ENCODE results near the gene SIGLECL1. TPM values are rescaled to one million over a fixed set of nuclear protein-coding genes. Genes with fewer than 3 reads are reported as not detected.

SIGLECL1 gene
- total RNA-seq, 1 experiment from 2014 or later, result not detected

- H3K27ac ChIP-seq, result no peak overlapping the region
- H3K36me3 ChIP-seq, result no peaks in the 10 kb centered on the region
- H3K4me1 ChIP-seq (replicated peaks), result no peaks in the 10 kb centered on the region
- H3K9me3 ChIP-seq (replicated peaks), result no peaks in the 10 kb centered on the region
- peaks cover 4% of the 10 kb centered on the region; the same call in 1 of the 2 replicates for H3K27me3 ChIP-seq (replicated peaks)
- DNase-seq (ENCODE audit: low read depth in 1 of 2, low spot score in 2 of 2), result peak in 1 of 2 experiments; percentile 7
- H3K4me3 ChIP-seq, result no peak overlapping the region
These were observed 8.7 kb downstream of the SIGLECL1 start for GRCh38 chr19:51259348-51260245.

- no peaks in the 10 kb centered on the region for H3K4me1 ChIP-seq (replicated peaks)
- H3K4me3 ChIP-seq, result no peak overlapping the region
- no peak for DNase-seq (ENCODE audit: low read depth in 1 of 2, low spot score in 2 of 2)
- H3K36me3 ChIP-seq, result no peaks in the 10 kb centered on the region
- no peak overlapping the region for H3K27ac ChIP-seq
- H3K27me3 ChIP-seq (replicated peaks), result peaks cover 4% of the 10 kb centered on the region; the same call in 1 of the 2 replicates
- no peaks in the 10 kb centered on the region for H3K9me3 ChIP-seq (replicated peaks)
These were observed 12.9 kb downstream of the SIGLECL1 start for GRCh38 chr19:51263808-51264207.

- DNase-seq (ENCODE audit: low read depth in 1 of 2, low spot score in 2 of 2), result no peak
- Histone ChIP-seq H3K4me1 (replicated peaks) (no peaks in the 10 kb centered on the region), H3K9me3 (replicated peaks) (no peaks in the 10 kb centered on the region), H3K27ac (no peak overlapping the region), H3K27me3 (replicated peaks) (no peaks in the 10 kb centered on the region), H3K4me3 (no peak overlapping the region), H3K36me3 (no peaks in the 10 kb centered on the region)
These were observed 20.2 kb downstream of the SIGLECL1 start for GRCh38 chr19:51271067-51271466.

GRCh38 chr19:51272183-51272810 is 21.4 kb downstream of the SIGLECL1 start:
- no peak overlapping the region for H3K4me3 ChIP-seq

GRCh38 chr19:51274049-51274770 is 23.3 kb downstream of the SIGLECL1 start:
- no peak overlapping the region for H3K27ac ChIP-seq
- DNase-seq (ENCODE audit: low read depth in 1 of 2, low spot score in 2 of 2), result no peak
- no peak overlapping the region for H3K4me3 ChIP-seq
- no peaks in the 10 kb centered on the region for H3K9me3 ChIP-seq (replicated peaks)
- H3K36me3 ChIP-seq, result no peaks in the 10 kb centered on the region
- no peaks in the 10 kb centered on the region for H3K4me1 ChIP-seq (replicated peaks)
- H3K27me3 ChIP-seq (replicated peaks), result no peaks in the 10 kb centered on the region

More at GRCh38 chr19:51272183-51272810, 21.4 kb downstream of the SIGLECL1 start:
- H3K4me1 ChIP-seq (replicated peaks), result no peaks in the 10 kb centered on the region
- H3K27me3 ChIP-seq (replicated peaks), result no peaks in the 10 kb centered on the region
- H3K27ac ChIP-seq, result no peak overlapping the region
- DNase-seq (ENCODE audit: low read depth in 1 of 2, low spot score in 2 of 2), result no peak
- no peaks in the 10 kb centered on the region for H3K9me3 ChIP-seq (replicated peaks)
- H3K36me3 ChIP-seq, result no peaks in the 10 kb centered on the region

GRCh38 chr19:51277112-51277511 is 26.2 kb downstream of the SIGLECL1 start:
- no peak for DNase-seq (ENCODE audit: low read depth in 1 of 2, low spot score in 2 of 2)
- H3K27me3 ChIP-seq (replicated peaks), result no peaks in the 10 kb centered on the region
- H3K36me3 ChIP-seq, result no peaks in the 10 kb centered on the region
- H3K4me3 ChIP-seq, result no peak overlapping the region
- H3K27ac ChIP-seq, result no peak overlapping the region
- no peaks in the 10 kb centered on the region for H3K9me3 ChIP-seq (replicated peaks)
- no peaks in the 10 kb centered on the region for H3K4me1 ChIP-seq (replicated peaks)

GRCh38 chr19:51282335-51282734 is 31.5 kb downstream of the SIGLECL1 start:
- H3K27me3 ChIP-seq (replicated peaks), result 0 out of 2 replicates have a peak, but pooled peaks cover 3% of the 10 kb centered on the region
- no peaks in the 10 kb centered on the region for H3K9me3 ChIP-seq (replicated peaks)
- no peaks in the 10 kb centered on the region for H3K4me1 ChIP-seq (replicated peaks)
- H3K36me3 ChIP-seq, result no peaks in the 10 kb centered on the region
- no peak overlapping the region for H3K27ac ChIP-seq
- DNase-seq (ENCODE audit: low read depth in 1 of 2, low spot score in 2 of 2), result no peak
- H3K4me3 ChIP-seq, result no peak overlapping the region

- Histone ChIP-seq H3K4me3 (no peak overlapping the region), H3K9me3 (replicated peaks) (no peaks in the 10 kb centered on the region), H3K36me3 (no peaks in the 10 kb centered on the region), H3K27me3 (replicated peaks) (0 out of 2 replicates have a peak, but pooled peaks cover 3% of the 10 kb centered on the region), H3K27ac (no peak overlapping the region), H3K4me1 (replicated peaks) (no peaks in the 10 kb centered on the region)
- no peak for DNase-seq (ENCODE audit: low read depth in 1 of 2, low spot score in 2 of 2)
These were observed 34.8 kb downstream of the SIGLECL1 start for GRCh38 chr19:51285682-51286081.

GRCh38 chr19:51289635-51290034 is 38.8 kb downstream of the SIGLECL1 start:
- H3K4me3 ChIP-seq, result no peak overlapping the region
- DNase-seq (ENCODE audit: low read depth in 1 of 2, low spot score in 2 of 2), result no peak
- no peaks in the 10 kb centered on the region for H3K36me3 ChIP-seq
- peaks cover 8% of the 10 kb centered on the region; the same call in 1 of the 2 replicates for H3K27me3 ChIP-seq (replicated peaks)
- no peaks in the 10 kb centered on the region for H3K9me3 ChIP-seq (replicated peaks)
- H3K27ac ChIP-seq, result no peak overlapping the region
- no peaks in the 10 kb centered on the region for H3K4me1 ChIP-seq (replicated peaks)

- no peak overlapping the region for H3K27ac ChIP-seq
- H3K36me3 ChIP-seq, result no peaks in the 10 kb centered on the region
- peaks cover 14% of the 10 kb centered on the region; the same call in 1 of the 2 replicates for H3K27me3 ChIP-seq (replicated peaks)
- DNase-seq (ENCODE audit: low read depth in 1 of 2, low spot score in 2 of 2), result no peak
- H3K4me1 ChIP-seq (replicated peaks), result no peaks in the 10 kb centered on the region
- H3K4me3 ChIP-seq, result no peak overlapping the region
- no peaks in the 10 kb centered on the region for H3K9me3 ChIP-seq (replicated peaks)
These were observed 42.1 kb downstream of the SIGLECL1 start for GRCh38 chr19:51292971-51293370.

GRCh38 chr19:51293571-51294210 is 42.8 kb downstream of the SIGLECL1 start:
- Histone ChIP-seq H3K27me3 (replicated peaks) (peaks cover 14% of the 10 kb centered on the region; the same call in 1 of the 2 replicates), H3K9me3 (replicated peaks) (no peaks in the 10 kb centered on the region), H3K4me3 (no peak overlapping the region), H3K27ac (no peak overlapping the region), H3K36me3 (no peaks in the 10 kb centered on the region), H3K4me1 (replicated peaks) (no peaks in the 10 kb centered on the region)
- no peak for DNase-seq (ENCODE audit: low read depth in 1 of 2, low spot score in 2 of 2)

- H3K27ac ChIP-seq, result no peak overlapping the region
- H3K27me3 ChIP-seq (replicated peaks), result peaks cover 14% of the 10 kb centered on the region; the same call in 1 of the 2 replicates
- no peaks in the 10 kb centered on the region for H3K9me3 ChIP-seq (replicated peaks)
- DNase-seq (ENCODE audit: low read depth in 1 of 2, low spot score in 2 of 2), result no peak
- H3K36me3 ChIP-seq, result no peaks in the 10 kb centered on the region
- H3K4me3 ChIP-seq, result no peak overlapping the region
- H3K4me1 ChIP-seq (replicated peaks), result no peaks in the 10 kb centered on the region
These were observed 43.5 kb downstream of the SIGLECL1 start for GRCh38 chr19:51294211-51294976.

GRCh38 chr19:51294977-51295375 is 44.1 kb downstream of the SIGLECL1 start:
- H3K27me3 ChIP-seq (replicated peaks), result peaks cover 14% of the 10 kb centered on the region; the same call in 1 of the 2 replicates
- H3K9me3 ChIP-seq (replicated peaks), result no peaks in the 10 kb centered on the region
- no peak overlapping the region for H3K27ac ChIP-seq
- H3K36me3 ChIP-seq, result no peaks in the 10 kb centered on the region
- DNase-seq (ENCODE audit: low read depth in 1 of 2, low spot score in 2 of 2), result no peak
- H3K4me1 ChIP-seq (replicated peaks), result no peaks in the 10 kb centered on the region
- H3K4me3 ChIP-seq, result no peak overlapping the region
